GM10248 (cell line): ENCODE results near the gene SERPINA5.

Experiments used
- CTCF ChIA-PET: fragments of 300-600 bp; sonication (Branson Sonifier 250); formaldehyde crosslinking; extraction: SDS; loops from one replicate; lab custom pipeline; 2021; ENCODE audit warnings: antibody characterized with exemption; lab: Yijun Ruan, JAX
- POLR2A ChIA-PET: fragments of 350-650 bp; sonication (Branson Sonifier 250); formaldehyde crosslinking; extraction: SDS; loops from one replicate; lab custom pipeline; 2020; ENCODE audit warnings: antibody characterized with exemption; lab: Yijun Ruan, JAX
- DNase-seq: peaks from one replicate; pipeline ENCODE4 v3.0.0; 2012; ENCODE audit errors: extremely low spot score
- CTCF ChIP-seq: IDR thresholded peaks from 2 replicates; pipeline ENCODE4 v1.5.1; 2012; ENCODE audit warnings: mild to moderate bottlenecking, low read depth; ENCODE audit errors: extremely low read depth, missing control alignments, control extremely low read depth

SERPINA5 gene

DNA sequence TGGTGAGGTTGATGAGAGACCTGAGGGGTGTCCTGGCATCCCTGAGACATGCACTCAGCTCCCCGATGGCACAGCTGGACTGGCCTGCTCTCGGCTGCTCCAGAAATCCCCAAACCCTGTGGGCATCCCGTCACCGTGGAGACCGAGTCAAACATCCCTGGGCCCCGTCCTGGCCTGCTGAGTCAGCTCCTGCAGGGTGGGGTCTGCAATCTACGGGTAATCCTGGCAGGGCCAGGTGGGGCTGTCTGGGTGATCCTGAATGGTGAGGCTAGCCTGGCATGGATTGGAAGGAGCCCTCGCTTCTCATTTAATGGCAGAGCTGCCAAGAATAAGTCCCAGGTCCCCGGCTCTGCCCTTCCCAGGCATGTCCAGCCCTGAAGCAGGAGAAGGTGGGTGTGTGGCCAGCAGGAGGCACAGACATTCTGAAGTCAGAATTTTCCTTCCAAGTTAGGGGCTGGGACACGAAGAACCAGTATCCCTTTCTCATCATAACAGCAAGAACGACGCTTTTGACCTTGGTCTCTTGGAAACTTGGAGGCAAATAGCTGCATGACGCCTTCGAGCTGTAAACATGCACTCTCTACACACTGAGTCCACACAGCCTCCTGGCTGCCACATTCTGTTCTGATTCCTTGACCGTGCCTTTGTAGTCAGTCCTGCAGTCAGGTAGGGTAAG, 37.6 kb upstream of the SERPINA5 start:
- POLR2A ChIA-PET: no interaction called here
- no peak for DNase-seq
- no peak for TF ChIP-seq CTCF
- CTCF ChIA-PET: interaction anchor here (1.6 kb wide), 1 partner anchor 110 kb away, joined by 5 read pairs; no protein-coding TSS in a partner anchor

GRCh38 chr14:94544726-94545125, 36.5 kb upstream of the SERPINA5 start:
- no peak for TF ChIP-seq CTCF
- ChIA-PET CTCF (no interaction called here), POLR2A (no interaction called here)
- no peak for DNase-seq

- TF ChIP-seq CTCF: no peak
- POLR2A ChIA-PET: no interaction called here
- CTCF ChIA-PET: interaction anchor here (1.5 kb wide), 1 partner anchor 111 kb away, joined by 3 read pairs; no protein-coding TSS in a partner anchor
- DNase-seq: no peak
These were observed 35.9 kb upstream of the SERPINA5 start for GRCh38 chr14:94545131-94545841.

DNA sequence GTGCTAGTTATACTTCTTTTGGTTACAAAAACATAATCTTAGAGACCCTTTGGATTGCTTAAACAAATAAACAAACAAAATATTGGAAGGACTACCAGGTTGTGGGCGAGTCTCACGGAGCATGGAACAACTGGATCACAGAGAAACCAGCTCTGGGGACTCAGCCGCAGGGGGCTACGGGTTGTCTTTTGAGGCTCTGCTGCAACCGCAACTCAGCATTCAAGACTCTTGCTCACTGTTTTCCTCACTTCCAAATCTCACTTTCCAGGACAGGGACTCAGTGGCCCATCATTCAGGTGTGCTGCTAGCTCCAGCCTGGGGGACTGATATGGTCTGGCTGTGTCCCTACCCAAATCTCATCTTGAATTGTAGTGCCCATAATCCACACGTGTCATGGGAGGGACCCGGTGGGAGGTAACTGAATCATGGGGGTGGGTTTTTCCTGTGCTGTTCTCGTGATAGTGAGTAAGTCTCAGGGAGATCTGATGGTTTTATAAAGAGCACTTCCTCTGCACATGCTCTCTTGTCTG, 34.0 kb upstream of the SERPINA5 start:
- ChIA-PET CTCF (interaction anchor here (1.3 kb wide), 1 partner anchor 11 kb away, joined by 3 read pairs; no protein-coding TSS in a partner anchor), POLR2A (no interaction called here)
- no peak for TF ChIP-seq CTCF
- DNase-seq: no peak

DNA sequence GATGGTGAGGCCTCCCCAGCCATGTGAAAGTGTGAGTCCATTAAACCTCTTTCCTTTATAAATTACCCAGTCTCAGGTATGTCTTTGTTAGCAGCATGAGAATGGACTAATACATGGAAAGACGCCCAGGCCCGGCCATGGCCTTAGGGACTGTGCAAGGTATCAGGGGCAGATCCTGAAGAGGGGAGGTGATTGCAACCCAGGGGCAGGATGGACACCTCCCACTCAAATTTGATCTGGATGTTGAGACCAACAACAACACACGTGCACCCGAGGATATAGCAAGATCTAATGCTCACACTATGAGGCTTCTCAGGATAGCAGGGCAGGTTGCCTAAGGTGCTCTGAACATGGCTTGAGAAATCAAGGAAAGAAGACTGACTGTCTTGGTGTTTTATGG, 33.5 kb upstream of the SERPINA5 start:
- ChIA-PET CTCF (interaction anchor here (1.1 to 3.9 kb wide), 4 partner anchors 10 to 418 kb away, joined by 3 to 77 read pairs (median 24); partner anchors contain the start of genes IFI27L2 and SERPINA4), POLR2A (no interaction called here)

More for the DNA sequence above, 33.5 kb upstream of the SERPINA5 start:
- no peak for TF ChIP-seq CTCF
- no peak for DNase-seq
